GM10248 (cell line): ENCODE data around the gene WDR82.

ENCODE experiments used
- CTCF ChIA-PET: fragments of 300-600 bp; sonication (Branson Sonifier 250); formaldehyde crosslinking; extraction: SDS; loops from one replicate; lab custom pipeline; 2021; ENCODE audit warnings: antibody characterized with exemption; lab: Yijun Ruan, JAX
- POLR2A ChIA-PET: fragments of 350-650 bp; sonication (Branson Sonifier 250); formaldehyde crosslinking; extraction: SDS; loops from one replicate; lab custom pipeline; 2020; ENCODE audit warnings: antibody characterized with exemption; lab: Yijun Ruan, JAX
- DNase-seq: peaks from one replicate; pipeline ENCODE4 v3.0.0; 2012; ENCODE audit errors: extremely low spot score
- TF ChIP-seq, protein P1 (sequence below): IDR thresholded peaks from 2 replicates; pipeline ENCODE4 v1.5.1; 2012; ENCODE audit warnings: mild to moderate bottlenecking, low read depth; ENCODE audit errors: extremely low read depth, missing control alignments, control extremely low read depth

The WDR82 gene

DNA sequence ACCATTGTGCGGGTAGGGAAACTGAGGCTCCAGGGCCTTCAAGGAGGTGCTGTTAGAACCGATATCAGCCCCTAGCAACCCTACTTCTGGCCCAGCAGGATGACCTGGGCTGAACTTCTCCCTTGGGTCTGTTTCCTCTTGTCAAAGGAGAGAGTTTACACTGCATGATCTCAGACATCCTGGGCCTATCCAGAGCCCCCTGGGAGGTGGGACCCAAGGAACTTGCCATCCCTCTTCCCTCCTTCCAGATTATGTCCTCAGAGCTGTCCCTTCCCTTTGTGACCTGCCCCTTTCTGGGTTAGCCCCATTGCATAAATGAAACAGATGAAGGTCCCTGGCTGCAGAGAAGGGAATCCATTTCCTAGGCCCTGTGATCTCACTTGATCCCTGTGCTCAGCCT, 25.4 kb upstream of the WDR82 start:
- POLR2A ChIA-PET, result no interaction called here
- CTCF ChIA-PET, result interaction anchor here (2.2 kb wide), 1 partner anchor 35 kb away, joined by 5 read pairs; no protein-coding TSS in a partner anchor

DNA sequence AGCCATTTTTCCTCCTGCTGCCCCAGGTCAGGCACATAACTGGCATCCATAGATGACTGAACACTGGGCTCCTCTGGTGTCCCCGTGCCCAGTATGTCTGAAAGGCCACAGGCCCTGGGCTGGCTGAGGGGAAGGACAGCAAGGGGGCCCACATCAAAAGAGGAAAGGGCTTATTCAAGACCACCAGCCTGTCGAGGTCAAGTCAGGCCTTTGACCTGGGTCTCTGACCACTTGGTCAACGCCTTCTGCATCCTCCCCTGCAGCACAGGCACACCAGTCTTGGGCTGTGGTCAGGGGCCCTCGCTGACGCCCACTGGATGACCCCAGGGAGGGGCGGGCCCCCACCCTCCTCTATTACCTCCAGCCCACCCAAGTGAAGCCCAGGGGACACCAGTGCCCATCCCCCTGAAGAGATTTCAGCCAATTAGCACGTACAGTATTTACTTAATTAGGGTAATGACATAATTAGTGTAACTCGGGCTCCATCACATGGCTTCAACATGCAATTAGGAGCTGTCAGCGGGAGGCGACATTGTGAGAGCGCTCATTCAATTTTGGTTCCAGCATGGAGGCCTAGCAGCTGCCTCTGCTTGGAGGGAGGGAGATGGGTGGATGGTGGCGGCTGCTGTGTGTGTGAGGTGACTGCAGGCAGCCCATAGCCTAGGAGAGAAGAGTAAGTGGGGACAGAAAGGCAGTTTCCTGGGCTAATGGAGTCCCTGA, 24.1 kb upstream of the WDR82 start:
- CTCF ChIA-PET, result no interaction called here
- TF ChIP-seq, protein P1, sequence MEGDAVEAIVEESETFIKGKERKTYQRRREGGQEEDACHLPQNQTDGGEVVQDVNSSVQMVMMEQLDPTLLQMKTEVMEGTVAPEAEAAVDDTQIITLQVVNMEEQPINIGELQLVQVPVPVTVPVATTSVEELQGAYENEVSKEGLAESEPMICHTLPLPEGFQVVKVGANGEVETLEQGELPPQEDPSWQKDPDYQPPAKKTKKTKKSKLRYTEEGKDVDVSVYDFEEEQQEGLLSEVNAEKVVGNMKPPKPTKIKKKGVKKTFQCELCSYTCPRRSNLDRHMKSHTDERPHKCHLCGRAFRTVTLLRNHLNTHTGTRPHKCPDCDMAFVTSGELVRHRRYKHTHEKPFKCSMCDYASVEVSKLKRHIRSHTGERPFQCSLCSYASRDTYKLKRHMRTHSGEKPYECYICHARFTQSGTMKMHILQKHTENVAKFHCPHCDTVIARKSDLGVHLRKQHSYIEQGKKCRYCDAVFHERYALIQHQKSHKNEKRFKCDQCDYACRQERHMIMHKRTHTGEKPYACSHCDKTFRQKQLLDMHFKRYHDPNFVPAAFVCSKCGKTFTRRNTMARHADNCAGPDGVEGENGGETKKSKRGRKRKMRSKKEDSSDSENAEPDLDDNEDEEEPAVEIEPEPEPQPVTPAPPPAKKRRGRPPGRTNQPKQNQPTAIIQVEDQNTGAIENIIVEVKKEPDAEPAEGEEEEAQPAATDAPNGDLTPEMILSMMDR, result no peak
- no peak for DNase-seq
- POLR2A ChIA-PET, result no interaction called here

More for the DNA sequence above, 25.4 kb upstream of the WDR82 start:
- DNase-seq, result no peak
- TF ChIP-seq, protein P1, result no peak

DNA sequence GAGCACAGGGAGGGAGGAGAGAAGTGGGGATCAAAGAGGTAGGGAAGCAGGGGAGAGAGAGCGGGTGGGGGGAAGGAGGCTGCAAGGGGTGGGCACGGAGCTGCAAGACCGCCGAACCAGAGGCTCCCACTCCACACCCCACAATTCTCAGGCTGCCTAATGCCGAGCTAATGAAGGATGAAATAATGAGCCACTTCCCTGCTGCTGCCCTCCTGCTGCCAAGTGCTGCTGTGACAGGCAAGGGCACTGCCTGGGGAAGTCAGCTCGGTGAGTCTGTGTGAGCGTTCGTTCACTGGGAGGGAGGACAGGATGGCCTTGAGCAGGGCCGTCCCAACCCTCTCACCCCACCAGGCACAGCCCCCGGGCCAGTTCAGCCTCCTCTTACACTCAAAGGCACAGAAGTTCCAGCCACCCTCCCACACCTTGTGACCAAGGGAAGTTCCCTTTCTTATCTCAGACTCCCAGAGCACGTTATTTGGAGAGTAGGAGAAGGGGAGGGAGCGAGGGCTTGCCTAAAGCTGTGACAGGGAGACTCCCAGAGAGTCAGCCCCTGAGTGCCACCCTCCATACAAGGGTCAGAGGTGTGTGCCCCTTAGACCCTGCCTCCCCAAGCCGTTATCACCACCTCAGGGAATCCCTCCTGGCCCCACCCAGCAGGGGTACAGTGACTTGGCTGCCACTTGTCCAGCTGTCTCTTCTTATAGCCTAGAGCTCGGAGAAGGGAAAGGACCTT, 21.6 kb upstream of the WDR82 start:
- POLR2A ChIA-PET, result interaction anchor here (1.0 kb wide), 1 partner anchor 13 kb away, joined by 3 read pairs; the partner anchor contains the start of gene GLYCTK

DNA sequence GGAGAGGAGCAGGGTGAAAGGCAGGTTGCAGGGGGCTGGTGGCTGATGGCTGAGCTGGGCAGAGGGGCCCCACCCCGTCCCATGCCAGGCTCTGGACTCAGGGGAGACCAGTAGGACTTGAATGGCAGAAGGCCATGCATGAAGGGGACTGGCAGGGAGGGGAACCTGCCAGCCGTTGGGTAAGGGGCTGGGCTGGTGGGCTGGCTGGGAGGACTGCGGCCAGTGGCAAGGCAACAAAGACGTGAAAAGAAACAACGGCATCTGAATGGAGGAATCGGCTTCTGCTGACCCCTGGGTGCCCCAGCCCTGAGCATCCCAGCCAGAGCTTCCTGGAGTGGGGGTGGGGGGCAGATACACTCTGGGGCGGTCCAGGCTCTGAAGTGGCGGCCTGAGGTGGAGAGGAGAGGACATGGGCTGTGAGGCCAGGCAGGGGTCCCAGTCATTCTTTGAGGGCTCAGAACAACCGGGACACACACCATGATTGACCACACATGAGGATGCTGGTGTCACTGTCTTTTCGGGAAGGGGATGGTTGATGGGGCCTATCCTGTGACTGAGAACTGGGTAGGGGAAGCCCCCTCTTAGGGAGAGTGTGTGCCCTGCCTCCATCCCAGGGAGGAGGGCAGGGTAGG, 20.9 kb upstream of the WDR82 start:
- TF ChIP-seq, protein P1, result no peak
- no peak for DNase-seq
- ChIA-PET CTCF (interaction anchor here (0.8 to 18.3 kb wide), 7 partner anchors 12 to 149 kb away, joined by 3 to 290 read pairs (median 4); no protein-coding TSS in a partner anchor), POLR2A (no interaction called here)

More for the DNA sequence above, 21.6 kb upstream of the WDR82 start:
- TF ChIP-seq, protein P1, result no peak
- CTCF ChIA-PET, result interaction anchor here (0.7 to 18.3 kb wide), 10 partner anchors 8 to 149 kb away, joined by 3 to 290 read pairs (median 4); no protein-coding TSS in a partner anchor
- DNase-seq, result peak; percentile 63

DNA sequence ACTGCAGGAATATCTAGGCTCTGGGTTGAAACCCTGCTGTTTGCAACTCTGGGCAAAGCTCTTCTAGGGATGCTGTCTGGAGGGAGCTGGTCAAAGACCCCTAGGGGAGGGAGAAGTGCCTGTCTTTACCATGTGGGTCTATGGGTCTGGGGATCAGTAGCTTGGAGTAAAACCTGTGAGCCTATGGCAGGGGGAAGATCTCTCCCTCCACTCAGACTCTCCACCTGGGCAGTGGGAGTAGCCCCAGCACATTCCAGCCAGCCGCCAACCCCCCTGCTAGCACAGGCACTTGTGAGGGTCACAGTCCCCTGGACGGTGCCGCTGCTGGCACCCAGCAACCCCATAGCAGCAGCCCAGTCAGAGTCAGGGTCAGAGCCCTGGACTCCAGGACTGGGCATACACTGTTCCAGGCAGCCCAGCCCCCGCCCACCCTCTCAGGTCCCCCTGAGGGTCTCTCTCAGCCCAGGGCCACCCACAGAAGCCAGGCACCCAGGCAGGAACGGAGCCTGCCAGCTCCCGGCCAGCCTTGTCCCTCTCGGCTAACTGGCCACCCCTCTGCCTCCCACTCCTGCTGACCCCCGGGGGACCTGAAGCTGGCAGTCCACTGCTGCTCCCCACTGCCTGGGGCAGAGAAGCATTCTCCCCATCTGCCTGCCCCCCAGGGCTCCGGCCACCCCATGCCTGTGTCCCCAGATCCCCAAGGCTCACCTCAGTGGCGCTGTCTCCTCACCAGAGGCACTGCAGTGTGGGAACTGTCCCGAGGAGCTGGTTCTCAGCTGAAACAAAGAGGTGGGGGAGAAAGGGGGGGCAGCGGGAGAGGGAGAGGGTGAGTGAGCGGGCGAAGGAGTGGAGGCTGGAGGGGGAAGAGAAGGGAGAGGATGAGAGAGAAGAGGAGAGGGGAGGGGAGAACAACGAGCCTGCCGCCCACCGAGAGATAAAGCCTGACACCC, 20.0 kb upstream of the WDR82 start:
- CTCF ChIA-PET, result interaction anchor here (1.2 to 18.3 kb wide), 6 partner anchors 11 to 77 kb away, joined by 3 to 290 read pairs (median 4); no protein-coding TSS in a partner anchor
- TF ChIP-seq, protein P1, result no peak
- POLR2A ChIA-PET, result interaction anchor here (0.6 kb wide), 1 partner anchor 22 kb away, joined by 5 read pairs; no protein-coding TSS in a partner anchor
- no peak for DNase-seq
